Astrocyte of the spinal cord (primary cell): ENCODE data around the gene UBE2G1.

Experiments
- DNase-seq: peaks from one replicate; pipeline ENCODE4 v3.0.0; 2011; ENCODE audit warnings: low read depth, low spot score
- H3K4me3 ChIP-seq: 2 replicates; pipeline ENCODE4 v1.5.1; 2011; ENCODE audit warnings: low read depth, mild to moderate bottlenecking, low read length, moderate library complexity
- in situ Hi-C: cut with HindIII; loops from 2 replicates; pipeline ENCODE4 v1.10.0; 2017; ENCODE audit warnings: low sequenced_read_pairs
- TF ChIP-seq, protein P1 (sequence below): IDR thresholded peaks from 2 replicates; pipeline ENCODE4 v1.5.1; 2012; ENCODE audit warnings: low read depth, mild to moderate bottlenecking, low read length, inconsistent platforms

The UBE2G1 gene

DNA sequence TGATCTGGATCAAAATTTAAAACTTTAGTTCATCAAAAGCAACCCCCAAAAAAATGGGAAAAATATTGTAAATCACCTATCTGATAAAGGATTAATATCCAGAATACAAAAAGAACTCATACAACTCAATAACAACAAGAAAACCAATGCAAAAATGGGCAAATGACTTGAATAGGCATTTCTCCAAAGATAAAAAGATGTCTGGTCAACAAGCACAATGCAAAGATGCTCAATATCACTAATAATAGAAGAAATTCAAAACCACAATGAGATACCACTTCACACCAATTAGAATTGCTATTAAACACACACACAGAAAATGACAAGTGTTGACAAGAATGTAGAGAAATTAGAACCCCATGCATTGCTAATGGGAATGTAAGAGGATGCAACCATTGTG lies 40.4 kb downstream of the UBE2G1 start:
- in situ Hi-C loops, result no loop called here
- H3K4me3 ChIP-seq, result no peak overlapping the region
- TF ChIP-seq, protein P1, sequence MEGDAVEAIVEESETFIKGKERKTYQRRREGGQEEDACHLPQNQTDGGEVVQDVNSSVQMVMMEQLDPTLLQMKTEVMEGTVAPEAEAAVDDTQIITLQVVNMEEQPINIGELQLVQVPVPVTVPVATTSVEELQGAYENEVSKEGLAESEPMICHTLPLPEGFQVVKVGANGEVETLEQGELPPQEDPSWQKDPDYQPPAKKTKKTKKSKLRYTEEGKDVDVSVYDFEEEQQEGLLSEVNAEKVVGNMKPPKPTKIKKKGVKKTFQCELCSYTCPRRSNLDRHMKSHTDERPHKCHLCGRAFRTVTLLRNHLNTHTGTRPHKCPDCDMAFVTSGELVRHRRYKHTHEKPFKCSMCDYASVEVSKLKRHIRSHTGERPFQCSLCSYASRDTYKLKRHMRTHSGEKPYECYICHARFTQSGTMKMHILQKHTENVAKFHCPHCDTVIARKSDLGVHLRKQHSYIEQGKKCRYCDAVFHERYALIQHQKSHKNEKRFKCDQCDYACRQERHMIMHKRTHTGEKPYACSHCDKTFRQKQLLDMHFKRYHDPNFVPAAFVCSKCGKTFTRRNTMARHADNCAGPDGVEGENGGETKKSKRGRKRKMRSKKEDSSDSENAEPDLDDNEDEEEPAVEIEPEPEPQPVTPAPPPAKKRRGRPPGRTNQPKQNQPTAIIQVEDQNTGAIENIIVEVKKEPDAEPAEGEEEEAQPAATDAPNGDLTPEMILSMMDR, result no peak
- DNase-seq, result no peak

DNA sequence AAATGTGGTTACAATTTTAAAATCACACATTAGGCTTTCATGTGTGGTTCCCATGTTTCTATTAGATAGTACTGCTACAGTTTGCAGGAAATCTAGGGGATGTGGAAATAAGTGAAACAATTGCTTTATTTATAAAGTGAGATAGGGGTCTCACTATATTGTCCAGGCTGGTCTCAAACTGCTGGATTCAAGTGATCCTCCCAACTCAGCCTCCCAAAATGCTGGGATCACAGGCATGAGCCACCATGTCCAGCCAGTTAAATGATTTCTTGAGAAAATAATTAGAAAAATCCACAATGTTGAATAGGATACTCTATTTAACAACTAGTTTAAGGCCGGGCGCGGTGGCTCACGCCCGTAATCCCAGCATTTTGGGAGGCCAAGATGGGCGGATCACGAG lies 42.0 kb downstream of the UBE2G1 start:
- no peak for DNase-seq
- TF ChIP-seq, protein P1, result no peak
- no peak overlapping the region for H3K4me3 ChIP-seq
- in situ Hi-C loops, result no loop called here

DNA sequence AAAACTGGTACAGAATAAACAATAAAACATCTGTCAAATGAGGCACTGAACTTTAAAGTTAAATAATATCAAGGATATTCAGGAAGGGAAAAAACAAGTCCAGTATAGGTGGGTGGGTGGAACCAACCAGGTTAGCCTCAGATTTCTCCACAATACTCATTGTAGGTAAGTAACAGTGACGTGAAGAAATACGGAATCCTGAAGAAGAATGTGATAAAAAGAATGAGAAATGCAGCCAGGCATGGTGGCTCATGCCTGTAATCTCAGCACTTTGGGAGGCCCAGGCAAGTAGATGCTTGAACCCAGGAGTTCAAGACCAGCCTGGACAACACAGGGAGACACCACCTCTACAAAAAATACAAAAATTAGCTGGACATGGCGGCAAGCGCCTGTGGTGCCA lies 47.3 kb downstream of the UBE2G1 start:
- TF ChIP-seq, protein P1, result no peak
- in situ Hi-C loops, result no loop called here
- no peak overlapping the region for H3K4me3 ChIP-seq
- no peak for DNase-seq

DNA sequence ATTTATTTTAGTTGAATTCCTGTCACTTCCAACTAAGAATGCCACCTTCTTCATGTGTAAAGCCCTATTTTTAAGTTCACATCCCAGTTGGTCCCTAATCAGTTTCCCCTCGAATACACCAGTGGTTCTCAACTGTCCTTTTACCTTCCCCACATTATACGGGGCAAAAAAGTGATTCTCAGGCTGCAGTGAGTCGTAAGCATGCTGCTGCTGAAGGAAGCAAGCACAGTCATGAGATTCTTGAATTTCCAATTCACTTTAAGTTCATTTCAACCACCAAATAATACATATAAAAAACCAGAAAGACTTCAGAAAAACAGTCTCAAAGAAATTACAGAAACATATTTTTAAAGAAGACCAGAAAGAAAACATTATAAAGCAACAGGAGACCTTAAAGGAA lies 47.9 kb downstream of the UBE2G1 start:
- in situ Hi-C loops, result no loop called here
- DNase-seq, result no peak
- H3K4me3 ChIP-seq, result no peak overlapping the region
- TF ChIP-seq, protein P1, result no peak

DNA sequence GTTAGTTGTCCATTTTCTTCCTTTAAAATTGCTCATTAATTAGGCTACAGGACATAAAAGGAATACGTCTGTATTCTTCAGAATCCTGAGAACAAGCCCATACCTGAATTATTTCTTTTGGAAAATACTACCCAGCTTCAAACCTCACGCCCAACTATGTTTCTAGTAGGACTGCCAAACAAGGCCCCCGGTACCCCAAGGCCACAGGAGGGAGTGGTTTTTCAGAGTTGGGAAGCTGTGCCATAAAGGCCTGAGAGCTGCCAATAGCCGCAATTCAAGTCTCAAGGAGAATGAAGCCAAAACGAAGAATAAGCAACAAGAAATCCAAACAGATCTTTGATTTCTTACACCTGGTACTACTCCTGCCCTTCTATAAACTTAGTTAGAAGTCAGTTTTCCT lies 48.3 kb downstream of the UBE2G1 start:
- in situ Hi-C loops, result no loop called here
- TF ChIP-seq, protein P1, result no peak

DNA sequence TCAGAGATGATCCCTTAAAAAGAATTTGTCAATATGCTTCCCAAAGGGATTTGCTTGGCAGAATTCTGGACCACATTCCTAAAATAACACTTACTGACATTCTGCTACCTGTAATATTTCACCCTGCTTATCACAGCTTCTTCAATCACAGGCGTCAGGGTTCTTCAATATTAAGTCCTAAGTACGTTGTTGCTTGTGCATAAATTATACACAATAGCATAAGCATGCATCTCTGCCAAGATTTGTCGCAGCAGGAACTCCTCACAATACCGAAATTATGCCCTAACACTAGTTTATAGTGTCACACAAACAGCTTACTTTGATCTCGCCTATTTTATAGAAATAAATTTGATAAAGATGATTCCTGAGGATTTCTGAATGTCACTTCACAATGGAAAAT lies 48.9 kb downstream of the UBE2G1 start:
- TF ChIP-seq, protein P1, result no peak
- no peak overlapping the region for H3K4me3 ChIP-seq
- in situ Hi-C loops, result no loop called here
- no peak for DNase-seq

More for the DNA sequence above, 48.3 kb downstream of the UBE2G1 start:
- H3K4me3 ChIP-seq, result no peak overlapping the region
- no peak for DNase-seq

DNA sequence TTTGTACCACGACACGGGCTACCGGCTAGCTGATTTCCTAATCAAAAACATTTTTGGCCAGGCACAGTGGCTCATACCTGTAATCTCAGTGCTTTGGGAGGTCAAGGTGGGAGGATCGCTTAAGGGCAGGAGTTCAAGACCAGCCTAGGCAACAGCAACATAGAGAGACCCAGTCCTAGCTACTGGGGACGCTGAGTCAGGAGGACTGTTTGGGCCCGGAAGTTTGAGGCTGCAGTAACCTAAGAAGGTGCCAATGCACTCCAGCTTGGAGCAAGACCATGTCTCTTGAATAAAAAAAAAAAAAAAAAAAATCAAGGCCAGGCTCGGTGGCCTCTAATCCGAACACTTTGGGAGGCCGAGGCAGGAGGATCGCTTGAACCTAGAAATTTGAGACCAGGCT lies 49.8 kb downstream of the UBE2G1 start:
- TF ChIP-seq, protein P1, result no peak
- no peak for DNase-seq
- in situ Hi-C loops, result no loop called here
- H3K4me3 ChIP-seq, result no peak overlapping the region
